Keratinocyte (primary cell): Measurements from ENCODE around the gene RDH16. TPM values are rescaled to one million over a fixed set of nuclear protein-coding genes. Genes with fewer than 3 reads are reported as not detected.
"Not testable (repeated sequence)": the region's sequence is repeated elsewhere in the genome, so short reads cannot be mapped to it uniquely, and the experiment has no call there.

Source experiments
- DNase-seq: peaks from one replicate; pipeline ENCODE4 v3.0.0-alpha.2; 2011; ENCODE audit warnings: low read depth, missing footprints, low spot score
- FAIRE-seq: peaks from 2 replicates; lab custom pipeline; 2011; peaks lifted over from hg19 to GRCh38; lab: Jason Lieb, UNC
- H2AFZ ChIP-seq: 2 replicates; pipeline ENCODE4 v1.6.0; 2012; ENCODE audit warnings: low read length, control low read depth, inconsistent platforms; ENCODE audit not compliant: control insufficient read depth
- H3K27ac ChIP-seq: 2 replicates; pipeline ENCODE4 v1.5.1; 2011; ENCODE audit warnings: low read length; ENCODE audit not compliant: control insufficient read depth, insufficient read depth
- H3K27me3 ChIP-seq: 3 replicates; pipeline ENCODE4 v1.6.0; 2011; ENCODE audit warnings: low read length; ENCODE audit not compliant: control insufficient read depth, insufficient read depth; ENCODE audit errors: extremely low read depth
- H3K36me3 ChIP-seq, 2 experiments: 2 replicates in 1 of 2; 3 replicates in 1 of 2; pipeline ENCODE4 v1.5.1; 2011; ENCODE audit warnings: low read length in 2 of 2, mild to moderate bottlenecking in 1 of 2; ENCODE audit not compliant: control insufficient read depth in 2 of 2, insufficient read depth in 2 of 2; ENCODE audit errors: extremely low read depth in 1 of 2
- H3K4me1 ChIP-seq: 3 replicates; pipeline ENCODE4 v1.5.1; 2011; ENCODE audit warnings: low read length; ENCODE audit not compliant: control insufficient read depth, insufficient read depth; ENCODE audit errors: extremely low read depth
- H3K4me2 ChIP-seq: 3 replicates; pipeline ENCODE4 v1.6.0; 2011; ENCODE audit warnings: low read depth, low read length; ENCODE audit not compliant: control insufficient read depth, insufficient read depth; ENCODE audit errors: extremely low read depth
- H3K4me3 ChIP-seq, 3 experiments: fragments of 200-600 bp in 1 of 3; sonication (generic) in 1 of 3; 2 replicates in 2 of 3; 3 replicates in 1 of 3; pipeline ENCODE4 v1.5.1; 2011 to 2016; ENCODE audit warnings: low read length in 3 of 3, mild to moderate bottlenecking in 3 of 3, control low read depth in 2 of 3, inconsistent platforms in 1 of 3, low read depth in 1 of 3, mixed read lengths in 1 of 3, mixed run types in 1 of 3, moderate library complexity in 1 of 3; ENCODE audit not compliant: control insufficient read depth in 2 of 3, insufficient read depth in 2 of 3; ENCODE audit errors: extremely low read depth in 1 of 3
- H3K79me2 ChIP-seq: 2 replicates; pipeline ENCODE4 v1.6.0; 2012; ENCODE audit warnings: low read length; ENCODE audit not compliant: control insufficient read depth, insufficient read depth
- H3K9ac ChIP-seq: 3 replicates; pipeline ENCODE4 v1.6.0; 2011; ENCODE audit warnings: low read length; ENCODE audit not compliant: control insufficient read depth, insufficient read depth; ENCODE audit errors: extremely low read depth
- H3K9me1 ChIP-seq: 3 replicates; pipeline ENCODE4 v1.6.0; 2011; ENCODE audit warnings: low read length; ENCODE audit not compliant: control insufficient read depth, insufficient read depth; ENCODE audit errors: extremely low read depth
- H3K9me3 ChIP-seq: 2 replicates; pipeline ENCODE4 v1.5.1; 2012; ENCODE audit warnings: low read depth, low read length; ENCODE audit not compliant: control insufficient read depth
- H4K20me1 ChIP-seq: 3 replicates; pipeline ENCODE4 v1.6.0; 2011; ENCODE audit warnings: low read length; ENCODE audit not compliant: control insufficient read depth, insufficient read depth; ENCODE audit errors: extremely low read depth
- CTCF ChIP-seq, 3 experiments: IDR thresholded peaks in 1 of 3; conservative IDR thresholded peaks in 1 of 3; optimal IDR thresholded peaks in 1 of 3; 2 replicates in 2 of 3; 3 replicates in 1 of 3; pipeline versions ENCODE3 to v1.5.1; 2011; ENCODE audit warnings: low read length in 3 of 3, mild to moderate bottlenecking in 3 of 3, moderate library complexity in 2 of 3, control low read depth in 1 of 3, inconsistent platforms in 1 of 3; ENCODE audit not compliant: insufficient read depth in 2 of 3; ENCODE audit errors: extremely low read depth in 1 of 3
- EZH2 ChIP-seq: IDR thresholded peaks from one replicate; pipeline ENCODE4 v1.6.1; 2012; ENCODE audit warnings: inconsistent platforms, mild to moderate bottlenecking, low read length, moderate library complexity
- dilution Hi-C: fragments of 300-500 bp; cut with MboI; formaldehyde crosslinking; loops from one replicate; pipeline ENCODE4 v1.7.0; 2020; ENCODE audit warnings: low sequenced_read_pairs; ENCODE audit not compliant: extremely low pct_ligation_motif_present
- polyA plus RNA-seq, 5 experiments: library from polyadenylated mRNA; depleted of rRNA in 3 of 5; stranded (reverse) in 3 of 5; stranded (forward) in 1 of 5; unstranded in 1 of 5; fragments of >200 nt; gene quantifications; 1 replicate in 1 of 5; 2 replicates in 3 of 5; 3 replicates in 1 of 5; pipeline versions ENCODE4 v1.2.1 to v1.2.3, GENCODE V29; 2011 to 2012; ENCODE audit warnings: missing spikeins in 2 of 5, low read depth in 1 of 5, low replicate concordance in 1 of 5

The RDH16 gene
- polyA plus RNA-seq, 1 donor (not counting 4 experiments of a cell fraction or from before 2014, with no cell fraction given) = 0.21 TPM

- dilution Hi-C loops = no loop called here
- peaks cover 10% of the 10 kb centered on the region for H3K4me1 ChIP-seq
- no peak overlapping the region for H3K4me3 ChIP-seq
- TF ChIP-seq CTCF (optimal IDR thresholded peaks at IDR 0.05 in 1 of 3, IDR thresholded peaks at IDR 0.05 in 1 of 3, conservative IDR thresholded peaks at IDR 0.05 in 1 of 3; ENCODE audit: extremely low read depth in 1 of 3, insufficient read depth in 2 of 3, low read length in 3 of 3) = no peak
- TF ChIP-seq EZH2 = no peak
- H4K20me1 ChIP-seq = no peaks in the 10 kb centered on the region
- H3K27me3 ChIP-seq = no peaks in the 10 kb centered on the region
- FAIRE-seq = no peak
- H3K27ac ChIP-seq = no peak overlapping the region
- no peak overlapping the region for H2AFZ ChIP-seq
- H3K4me2 ChIP-seq = no peak overlapping the region
- no peaks in the 10 kb centered on the region for H3K9me3 ChIP-seq
- DNase-seq = no peak
- H3K9me1 ChIP-seq = no peaks in the 10 kb centered on the region
- H3K36me3 ChIP-seq = no peaks in the 10 kb centered on the region
- H3K79me2 ChIP-seq = no peaks in the 10 kb centered on the region
- H3K9ac ChIP-seq = no peak overlapping the region
These were observed 22.2 kb upstream of the RDH16 start for GRCh38 chr12:56979628-56980027.

- Histone ChIP-seq H3K36me3 (no peaks in the 10 kb centered on the region), H3K9ac (no peak overlapping the region), H3K9me3 (no peaks in the 10 kb centered on the region), H3K27me3 (no peaks in the 10 kb centered on the region), H3K4me3 (no peak overlapping the region), H3K9me1 (no peaks in the 10 kb centered on the region), H3K79me2 (no peaks in the 10 kb centered on the region), H3K27ac (no peak overlapping the region), H3K4me1 (peaks cover 10% of the 10 kb centered on the region), H3K4me2 (no peak overlapping the region), H2AFZ (no peak overlapping the region), H4K20me1 (no peaks in the 10 kb centered on the region)
- dilution Hi-C loops = no loop called here
- TF ChIP-seq CTCF (optimal IDR thresholded peaks at IDR 0.05 in 1 of 3, IDR thresholded peaks at IDR 0.05 in 1 of 3, conservative IDR thresholded peaks at IDR 0.05 in 1 of 3; ENCODE audit: extremely low read depth in 1 of 3, insufficient read depth in 2 of 3, low read length in 3 of 3) (no peak), EZH2 (no peak)
- no peak for DNase-seq
- FAIRE-seq = no peak
These were observed 21.2 kb upstream of the RDH16 start for GRCh38 chr12:56978397-56979138.

GRCh38 chr12:56977361-56977760 is 20.0 kb upstream of the RDH16 start:
- H3K9me3 ChIP-seq, H4K20me1 ChIP-seq, H3K9ac ChIP-seq, H3K4me2 ChIP-seq, H3K36me3 ChIP-seq, H3K4me1 ChIP-seq, H3K9me1 ChIP-seq, H3K27ac ChIP-seq, H3K27me3 ChIP-seq, H3K79me2 ChIP-seq, H3K4me3 ChIP-seq, H2AFZ ChIP-seq, DNase-seq, dilution Hi-C loops, FAIRE-seq: not testable (repeated sequence)

GRCh38 chr12:56974224-56974623 is 16.8 kb upstream of the RDH16 start:
- H3K4me2 ChIP-seq, FAIRE-seq, H3K36me3 ChIP-seq, H3K9ac ChIP-seq, DNase-seq, H3K9me1 ChIP-seq, H3K9me3 ChIP-seq, H3K27ac ChIP-seq, H3K4me1 ChIP-seq, H2AFZ ChIP-seq, H4K20me1 ChIP-seq, H3K4me3 ChIP-seq, dilution Hi-C loops, H3K27me3 ChIP-seq, H3K79me2 ChIP-seq: not testable (repeated sequence)
